GM19372 (cell line): ENCODE measurements around the gene IQCE.
"Not testable (repeated sequence)": the region's sequence is repeated elsewhere in the genome, so short reads cannot be mapped to it uniquely, and the experiment has no call there.

ENCODE experiments used
- ATAC-seq: cut with Tn5 transposase; IDR thresholded peaks from one replicate; pipeline ENCODE4 v1.9.1; 2021; ENCODE audit warnings: mild to moderate bottlenecking, low read depth, moderate library complexity; ENCODE audit not compliant: unreplicated experiment

IQCE gene

GRCh38 chr7:2596464-2597272, 37.9 kb downstream of the IQCE start:
- ATAC-seq: no peak

GRCh38 chr7:2597273-2597640, 38.5 kb downstream of the IQCE start:
- no peak for ATAC-seq

GRCh38 chr7:2598154-2598823, 39.5 kb downstream of the IQCE start:
- no peak for ATAC-seq

- ATAC-seq: no peak
Observed at GRCh38 chr7:2601065-2601464, 42.3 kb downstream of the IQCE start.

GRCh38 chr7:2601907-2602306, 43.1 kb downstream of the IQCE start:
- ATAC-seq: no peak

GRCh38 chr7:2602406-2603043, 43.7 kb downstream of the IQCE start:
- no peak for ATAC-seq

GRCh38 chr7:2603044-2603965, 44.5 kb downstream of the IQCE start:
- ATAC-seq: no peak

GRCh38 chr7:2604608-2605174, 45.9 kb downstream of the IQCE start:
- no peak for ATAC-seq

GRCh38 chr7:2605608-2606538, 47.1 kb downstream of the IQCE start:
- ATAC-seq: no peak

GRCh38 chr7:2606539-2606936, 47.8 kb downstream of the IQCE start:
- ATAC-seq: no peak

- ATAC-seq: no peak
Observed at GRCh38 chr7:2607122-2607922, 48.5 kb downstream of the IQCE start.

GRCh38 chr7:2607923-2608904, 49.4 kb downstream of the IQCE start:
- no peak for ATAC-seq

- no peak for ATAC-seq
Observed at GRCh38 chr7:2608921-2609411, 50.2 kb downstream of the IQCE start.

GRCh38 chr7:2609646-2610045, 50.9 kb downstream of the IQCE start:
- ATAC-seq: not testable (repeated sequence)

GRCh38 chr7:2610466-2610865, 51.7 kb downstream of the IQCE start:
- no peak for ATAC-seq

- no peak for ATAC-seq
Observed at GRCh38 chr7:2610898-2611297, 52.1 kb downstream of the IQCE start.

GRCh38 chr7:2611401-2611800, 52.6 kb downstream of the IQCE start:
- ATAC-seq: no peak
